Activated CD8-positive, alpha-beta T cell treated with anti-CD3 and anti-CD28 coated beads for 36 hours (primary cell): Measurements from ENCODE around the gene AADACL4. TPM values are rescaled to one million over a fixed set of nuclear protein-coding genes. Genes with fewer than 3 reads are reported as not detected.
"Not testable (repeated sequence)": the region's sequence is repeated elsewhere in the genome, so short reads cannot be mapped to it uniquely, and the experiment has no call there.

Experiments
- ATAC-seq: fragments of 200-7000 bp; cut with Tn5 transposase; one replicate; pipeline ENCODE4 v1.10.0; 2021; ENCODE audit warnings: mild to moderate bottlenecking, moderate library complexity
- CTCF ChIA-PET: fragments of 350-600 bp; sonication (Branson Sonifier 250); formaldehyde crosslinking; loops from one replicate; lab custom pipeline; 2021; ENCODE audit warnings: antibody characterized with exemption; lab: Charles Lee
- POLR2A ChIA-PET: fragments of 350-600 bp; sonication (Branson Sonifier 250); formaldehyde crosslinking; loops from one replicate; lab custom pipeline; 2021; ENCODE audit warnings: antibody characterized with exemption; lab: Charles Lee
- DNase-seq: peaks from one replicate; pipeline ENCODE4 v3.0.0-alpha.2; 2020
- H3K27ac Mint-ChIP-seq: one replicate; pipeline ENCODE4 v1.8.0; 2021; ENCODE audit warnings: mild to moderate bottlenecking, mixed read lengths
- H3K27me3 Mint-ChIP-seq: one replicate; pipeline ENCODE4 v1.8.0; 2021; ENCODE audit warnings: mixed read lengths
- H3K36me3 Mint-ChIP-seq: one replicate; pipeline ENCODE4 v1.8.0; 2021; ENCODE audit warnings: low read depth, mixed read lengths
- H3K4me1 Mint-ChIP-seq: one replicate; pipeline ENCODE4 v1.8.0; 2021; ENCODE audit warnings: low read depth, mixed read lengths
- H3K4me3 Mint-ChIP-seq: one replicate; pipeline ENCODE4 v1.8.0; 2021; ENCODE audit warnings: mild to moderate bottlenecking, moderate library complexity, mixed read lengths
- H3K9me3 Mint-ChIP-seq: one replicate; pipeline ENCODE4 v1.8.0; 2021; ENCODE audit warnings: mixed read lengths
- intact Hi-C: fragments of 100-400 bp; cut with micrococcal nuclease; formaldehyde crosslinking; loops from one replicate; pipeline ENCODE4 v1.10.0; 2022
- total RNA-seq, 2 experiments: library from RNA; stranded (reverse); gene quantifications; one replicate each; pipeline ENCODE4 v1.2.3, GENCODE V29; 2021
- TF ChIP-seq, protein P1 (sequence below): fragments of 200-600 bp; IDR thresholded peaks from one replicate; pipeline ENCODE4 v1.8.0; 2022; ENCODE audit warnings: antibody characterized with exemption, mild to moderate bottlenecking

Gene AADACL4
- total RNA-seq, 2 experiments from 2014 or later: not detected

DNA sequence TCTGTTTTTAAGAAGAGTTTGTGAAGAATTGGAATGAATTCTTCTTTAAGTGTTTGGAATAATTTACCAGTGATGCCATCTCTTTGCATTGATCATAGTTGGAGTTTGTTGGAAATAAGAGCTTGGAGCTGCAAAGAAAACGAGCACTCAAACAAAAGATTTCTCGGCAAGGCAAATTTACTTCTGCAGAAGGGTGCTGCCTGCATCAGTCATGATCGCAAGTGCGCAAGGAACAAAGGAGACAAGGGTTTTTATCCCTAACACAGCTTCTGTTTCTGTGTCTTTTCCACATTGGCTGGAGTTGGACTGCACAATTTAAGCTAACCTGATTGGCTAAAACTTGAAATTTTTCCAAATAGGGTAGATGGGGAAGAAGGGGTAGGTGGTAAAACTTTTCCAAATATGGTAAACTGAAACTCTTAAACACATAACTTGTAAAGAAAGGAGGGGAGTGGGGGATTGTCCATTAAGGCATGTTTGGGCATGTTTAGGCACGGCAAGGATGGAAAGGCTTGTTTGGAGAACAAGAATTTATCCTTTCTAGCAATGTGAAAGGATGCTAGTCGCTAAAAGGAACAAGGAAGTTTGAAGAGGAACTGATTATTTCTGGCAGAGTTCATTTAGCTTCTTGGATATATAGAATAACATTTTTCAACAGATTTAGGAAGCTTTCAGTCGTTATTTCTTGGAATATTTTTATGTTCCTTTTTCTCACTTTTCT is 3.5 kb upstream of the AADACL4 start:
- no peak for ATAC-seq
- peaks cover 2% of the 10 kb centered on the region for H3K36me3 Mint-ChIP-seq
- intact Hi-C loops: no loop called here
- no peak overlapping the region for H3K4me3 Mint-ChIP-seq
- peaks cover 21% of the 10 kb centered on the region for H3K9me3 Mint-ChIP-seq
- TF ChIP-seq, protein P1, sequence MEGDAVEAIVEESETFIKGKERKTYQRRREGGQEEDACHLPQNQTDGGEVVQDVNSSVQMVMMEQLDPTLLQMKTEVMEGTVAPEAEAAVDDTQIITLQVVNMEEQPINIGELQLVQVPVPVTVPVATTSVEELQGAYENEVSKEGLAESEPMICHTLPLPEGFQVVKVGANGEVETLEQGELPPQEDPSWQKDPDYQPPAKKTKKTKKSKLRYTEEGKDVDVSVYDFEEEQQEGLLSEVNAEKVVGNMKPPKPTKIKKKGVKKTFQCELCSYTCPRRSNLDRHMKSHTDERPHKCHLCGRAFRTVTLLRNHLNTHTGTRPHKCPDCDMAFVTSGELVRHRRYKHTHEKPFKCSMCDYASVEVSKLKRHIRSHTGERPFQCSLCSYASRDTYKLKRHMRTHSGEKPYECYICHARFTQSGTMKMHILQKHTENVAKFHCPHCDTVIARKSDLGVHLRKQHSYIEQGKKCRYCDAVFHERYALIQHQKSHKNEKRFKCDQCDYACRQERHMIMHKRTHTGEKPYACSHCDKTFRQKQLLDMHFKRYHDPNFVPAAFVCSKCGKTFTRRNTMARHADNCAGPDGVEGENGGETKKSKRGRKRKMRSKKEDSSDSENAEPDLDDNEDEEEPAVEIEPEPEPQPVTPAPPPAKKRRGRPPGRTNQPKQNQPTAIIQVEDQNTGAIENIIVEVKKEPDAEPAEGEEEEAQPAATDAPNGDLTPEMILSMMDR: no peak
- CTCF ChIA-PET: interaction anchor here (1.3 to 1.4 kb wide), 3 partner anchors 18 to 39 kb away, joined by 3 to 6 read pairs (median 5); no protein-coding TSS in a partner anchor
- no peak for DNase-seq
- no peaks in the 10 kb centered on the region for H3K4me1 Mint-ChIP-seq
- no peak overlapping the region for H3K27ac Mint-ChIP-seq
- peaks cover 3% of the 10 kb centered on the region for H3K27me3 Mint-ChIP-seq
- POLR2A ChIA-PET: no interaction called here

DNA sequence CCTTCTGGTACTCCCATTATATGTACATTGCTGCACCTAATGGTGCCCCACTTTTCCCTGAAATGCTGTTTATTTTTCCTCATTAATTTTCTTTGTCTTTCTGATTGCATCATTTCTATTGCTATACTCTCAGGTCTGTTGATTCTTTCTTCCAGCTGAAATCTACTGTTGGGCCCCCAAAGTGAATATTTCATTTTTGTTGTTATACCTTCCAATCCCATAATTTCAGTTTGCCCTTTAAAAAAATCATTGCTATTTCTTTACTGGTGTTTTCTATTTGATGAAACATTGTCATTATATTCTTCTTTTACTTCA is 3.0 kb upstream of the AADACL4 start:
- TF ChIP-seq, protein P1: no peak
- Mint-ChIP-seq H3K36me3 (peaks cover 2% of the 10 kb centered on the region), H3K4me3 (no peak overlapping the region), H3K9me3 (peaks cover 21% of the 10 kb centered on the region), H3K4me1 (no peaks in the 10 kb centered on the region), H3K27ac (no peak overlapping the region), H3K27me3 (peaks cover 3% of the 10 kb centered on the region)
- DNase-seq (no peak), ATAC-seq (no peak)
- POLR2A ChIA-PET: no interaction called here
- intact Hi-C loops: no loop called here
- CTCF ChIA-PET: interaction anchor here (1.3 to 1.4 kb wide), 3 partner anchors 18 to 40 kb away, joined by 3 to 6 read pairs (median 5); no protein-coding TSS in a partner anchor

DNA sequence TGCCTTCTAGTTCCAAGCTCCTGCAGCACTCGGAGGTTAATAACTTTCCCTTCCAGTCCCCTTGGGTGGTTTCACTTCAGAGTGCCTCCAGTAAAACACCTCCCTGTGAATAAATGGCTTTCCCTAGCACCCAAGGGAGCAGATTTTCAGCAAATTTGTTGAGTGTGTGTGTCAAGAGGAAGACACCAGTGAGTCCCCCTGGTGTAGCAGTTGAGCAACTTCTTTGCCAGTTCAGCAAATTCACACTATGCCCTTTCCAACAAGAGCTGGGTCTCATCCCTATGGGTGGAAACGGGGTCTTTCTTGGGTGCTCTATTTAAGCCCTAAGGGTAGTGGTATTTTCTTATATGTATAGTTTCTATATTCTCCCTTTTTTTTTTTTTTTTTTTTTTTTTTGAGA is 806 bp upstream of the AADACL4 start:
- TF ChIP-seq, protein P1: no peak
- peaks cover 2% of the 10 kb centered on the region for H3K36me3 Mint-ChIP-seq
- POLR2A ChIA-PET: no interaction called here
- H3K4me3 Mint-ChIP-seq: no peak overlapping the region
- intact Hi-C loops: no loop called here
- no peak for ATAC-seq
- H3K27me3 Mint-ChIP-seq: peaks cover 3% of the 10 kb centered on the region
- H3K27ac Mint-ChIP-seq: no peak overlapping the region
- peaks cover 21% of the 10 kb centered on the region for H3K9me3 Mint-ChIP-seq
- CTCF ChIA-PET: interaction anchor here (1.9 kb wide), 1 partner anchor 16 kb away, joined by 9 read pairs; no protein-coding TSS in a partner anchor
- H3K4me1 Mint-ChIP-seq: no peaks in the 10 kb centered on the region
- no peak for DNase-seq

- no peak for ATAC-seq
- TF ChIP-seq, protein P1: no peak
- POLR2A ChIA-PET: no interaction called here
These were observed 352 bp downstream of the AADACL4 start for GRCh38 chr1:12644237-12644636.

DNA sequence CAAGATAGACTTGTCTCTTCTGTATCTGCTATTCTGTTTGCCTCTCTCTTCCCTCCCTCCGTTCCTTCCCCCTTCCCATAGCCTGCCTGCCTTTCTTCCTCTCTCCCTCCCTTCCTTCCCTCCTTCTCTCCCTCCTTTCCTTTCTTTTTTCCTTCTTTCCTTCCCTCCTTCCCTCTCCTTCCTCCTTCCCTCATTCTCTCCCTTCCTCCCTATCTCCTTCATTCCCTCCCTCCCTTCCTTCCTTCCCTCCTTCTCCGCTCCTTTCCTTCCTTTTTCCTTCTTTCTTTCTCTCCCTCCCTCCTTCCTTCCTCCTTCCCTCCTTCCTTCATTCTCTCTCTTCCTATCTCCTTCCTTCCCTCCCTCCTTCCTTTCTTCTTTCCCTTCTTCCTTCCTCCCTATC is 944 bp downstream of the AADACL4 start:
- H3K9me3 Mint-ChIP-seq: peaks cover 14% of the 10 kb centered on the region
- peaks cover 7% of the 10 kb centered on the region for H3K27me3 Mint-ChIP-seq
- TF ChIP-seq, protein P1: no peak
- no peak overlapping the region for H3K4me3 Mint-ChIP-seq
- no peak overlapping the region for H3K27ac Mint-ChIP-seq
- ChIA-PET POLR2A (no interaction called here), CTCF (interaction anchor here (1.1 kb wide), 1 partner anchor 14 kb away, joined by 8 read pairs; no protein-coding TSS in a partner anchor)
- intact Hi-C loops: no loop called here
- peaks cover under 1% of the 10 kb centered on the region for H3K36me3 Mint-ChIP-seq
- ATAC-seq (no peak), DNase-seq (no peak)
- no peaks in the 10 kb centered on the region for H3K4me1 Mint-ChIP-seq

More at GRCh38 chr1:12644237-12644636, 352 bp downstream of the AADACL4 start:
- intact Hi-C loops: no loop called here
- H3K4me1 Mint-ChIP-seq: no peaks in the 10 kb centered on the region
- no peak overlapping the region for H3K4me3 Mint-ChIP-seq
- peaks cover 20% of the 10 kb centered on the region for H3K9me3 Mint-ChIP-seq
- peaks cover 2% of the 10 kb centered on the region for H3K36me3 Mint-ChIP-seq
- no peak overlapping the region for H3K27ac Mint-ChIP-seq
- CTCF ChIA-PET: interaction anchor here (1.1 kb wide), 1 partner anchor 15 kb away, joined by 8 read pairs; no protein-coding TSS in a partner anchor
- peaks cover 5% of the 10 kb centered on the region for H3K27me3 Mint-ChIP-seq
- DNase-seq: no peak

- ATAC-seq, H3K27me3 Mint-ChIP-seq, H3K9me3 Mint-ChIP-seq, POLR2A ChIA-PET, intact Hi-C loops, H3K4me3 Mint-ChIP-seq, H3K36me3 Mint-ChIP-seq, H3K27ac Mint-ChIP-seq, H3K4me1 Mint-ChIP-seq, DNase-seq: not testable (repeated sequence)
- CTCF ChIA-PET: interaction anchor here (1.9 kb wide), 1 partner anchor 13 kb away, joined by 8 read pairs; no protein-coding TSS in a partner anchor
These were observed 1.5 kb downstream of the AADACL4 start for GRCh38 chr1:12645401-12645800.
